Measurements from ENCODE around the gene GNB1.

DNA sequence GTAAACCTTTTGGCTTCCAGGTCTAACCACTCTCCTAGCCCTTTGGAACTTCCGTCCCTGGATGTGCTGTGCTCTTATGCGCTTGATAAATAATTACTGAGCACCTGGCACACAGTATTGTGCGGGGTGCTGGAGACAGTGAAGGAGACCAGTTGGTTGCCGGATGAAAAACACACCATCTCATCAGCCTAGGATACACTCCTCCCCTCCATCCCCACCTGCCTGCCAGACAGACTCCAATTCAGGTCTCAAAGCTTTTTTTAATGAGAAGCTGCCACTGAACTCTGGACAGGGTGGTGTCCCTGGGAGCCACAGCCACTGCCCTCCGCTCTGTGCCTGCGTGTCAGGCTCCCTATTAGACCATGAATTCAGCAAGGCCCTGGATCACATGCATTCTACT lies 9.2 kb downstream of the GNB1 start:
- TF ChIP-seq, protein P1, sequence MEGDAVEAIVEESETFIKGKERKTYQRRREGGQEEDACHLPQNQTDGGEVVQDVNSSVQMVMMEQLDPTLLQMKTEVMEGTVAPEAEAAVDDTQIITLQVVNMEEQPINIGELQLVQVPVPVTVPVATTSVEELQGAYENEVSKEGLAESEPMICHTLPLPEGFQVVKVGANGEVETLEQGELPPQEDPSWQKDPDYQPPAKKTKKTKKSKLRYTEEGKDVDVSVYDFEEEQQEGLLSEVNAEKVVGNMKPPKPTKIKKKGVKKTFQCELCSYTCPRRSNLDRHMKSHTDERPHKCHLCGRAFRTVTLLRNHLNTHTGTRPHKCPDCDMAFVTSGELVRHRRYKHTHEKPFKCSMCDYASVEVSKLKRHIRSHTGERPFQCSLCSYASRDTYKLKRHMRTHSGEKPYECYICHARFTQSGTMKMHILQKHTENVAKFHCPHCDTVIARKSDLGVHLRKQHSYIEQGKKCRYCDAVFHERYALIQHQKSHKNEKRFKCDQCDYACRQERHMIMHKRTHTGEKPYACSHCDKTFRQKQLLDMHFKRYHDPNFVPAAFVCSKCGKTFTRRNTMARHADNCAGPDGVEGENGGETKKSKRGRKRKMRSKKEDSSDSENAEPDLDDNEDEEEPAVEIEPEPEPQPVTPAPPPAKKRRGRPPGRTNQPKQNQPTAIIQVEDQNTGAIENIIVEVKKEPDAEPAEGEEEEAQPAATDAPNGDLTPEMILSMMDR (IDR thresholded peaks at IDR 0.05), result no peak
- TF ChIP-seq POLR2A (IDR thresholded peaks at IDR 0.05), result no peak

Measured in testis (tissue), 2 donors.